Measurements from ENCODE around the gene RPL5. TPM values are rescaled to one million over a fixed set of nuclear protein-coding genes. Genes with fewer than 3 reads are reported as not detected.

RPL5 gene
- total RNA-seq, 4 donors from 2014 or later, result 1,085 to 2,182 (median 1,790) TPM

GRCh38 chr1:92804721-92805201, 27.1 kb upstream of the RPL5 start:
- TF ChIP-seq CTCF (IDR thresholded peaks at IDR 0.05), result no peak
- TF ChIP-seq POLR2AphosphoS5 (IDR thresholded peaks at IDR 0.05), result no peak
- no peak for TF ChIP-seq POLR2A (IDR thresholded peaks at IDR 0.05; ENCODE audit: low read depth)
- no peak for TF ChIP-seq EP300 (IDR thresholded peaks at IDR 0.05)
- Histone ChIP-seq H3K36me3 (no peaks in the 10 kb centered on the region), H3K4me3 (no peak overlapping the region), H3K27me3 (no peaks in the 10 kb centered on the region), H3K27ac (replicated peaks in 1 of 4) (peak overlapping the region in 1 of 4 donors; percentile 14), H3K4me1 (peaks cover 0 to 10% (median 6%) of the 10 kb centered on the region in 4 donors), H3K9me3 (no peaks in the 10 kb centered on the region)
- intact Hi-C loops (cut with DNase I), result no loop called here
- WGBS, result 28% methylated on average over 7 of the region's 7 CpGs
- DNase-seq (ENCODE audit: extremely low spot score), result no peak

GRCh38 chr1:92805216-92805615, 26.6 kb upstream of the RPL5 start:
- Histone ChIP-seq H3K4me1 (peaks cover 0 to 10% (median 6%) of the 10 kb centered on the region in 4 donors), H3K27ac (replicated peaks in 1 of 4) (peak overlapping the region in 1 of 4 donors; percentile 14), H3K27me3 (no peaks in the 10 kb centered on the region), H3K36me3 (no peaks in the 10 kb centered on the region), H3K4me3 (no peak overlapping the region), H3K9me3 (no peaks in the 10 kb centered on the region)
- TF ChIP-seq POLR2A (IDR thresholded peaks at IDR 0.05; ENCODE audit: low read depth) (no peak), CTCF (IDR thresholded peaks at IDR 0.05) (no peak)
- DNase-seq (ENCODE audit: extremely low spot score), result no peak
- intact Hi-C loops (cut with DNase I), result no loop called here
- WGBS, result 88% methylated on average over 1 of the region's 1 CpG

GRCh38 chr1:92808381-92808780, 23.5 kb upstream of the RPL5 start:
- no peaks in the 10 kb centered on the region for H3K9me3 ChIP-seq
- TF ChIP-seq CTCF (IDR thresholded peaks at IDR 0.05) (no peak), POLR2A (IDR thresholded peaks at IDR 0.05; ENCODE audit: low read depth) (no peak), EP300 (IDR thresholded peaks at IDR 0.05) (no peak), POLR2AphosphoS5 (IDR thresholded peaks at IDR 0.05) (no peak)
- peaks cover 0 to 10% (median 6%) of the 10 kb centered on the region in 4 donors for H3K4me1 ChIP-seq
- no peaks in the 10 kb centered on the region for H3K27me3 ChIP-seq
- no peak for DNase-seq (ENCODE audit: extremely low spot score)
- H3K36me3 ChIP-seq, result no peaks in the 10 kb centered on the region
- H3K4me3 ChIP-seq, result no peak overlapping the region
- intact Hi-C loops (cut with DNase I), result no loop called here
- H3K27ac ChIP-seq (replicated peaks in 1 of 4), result no peak overlapping the region

GRCh38 chr1:92816732-92817131, 15.1 kb upstream of the RPL5 start:
- Histone ChIP-seq H3K36me3 (no peaks in the 10 kb centered on the region), H3K9me3 (no peaks in the 10 kb centered on the region), H3K27me3 (no peaks in the 10 kb centered on the region), H3K27ac (replicated peaks in 1 of 4) (no peak overlapping the region), H3K4me3 (no peak overlapping the region), H3K4me1 (no peaks in the 10 kb centered on the region)
- TF ChIP-seq CTCF (IDR thresholded peaks at IDR 0.05) (no peak), POLR2AphosphoS5 (IDR thresholded peaks at IDR 0.05) (no peak), EP300 (IDR thresholded peaks at IDR 0.05) (no peak), POLR2A (IDR thresholded peaks at IDR 0.05; ENCODE audit: low read depth) (no peak)
- 65% methylated on average over 2 of the region's 2 CpGs for WGBS
- intact Hi-C loops (cut with DNase I), result loop anchor here (2.0 kb wide), 1 partner anchor 68 kb away; no protein-coding TSS in a partner anchor
- no peak for DNase-seq (ENCODE audit: extremely low spot score)

GRCh38 chr1:92817137-92817697, 14.6 kb upstream of the RPL5 start:
- no peaks in the 10 kb centered on the region for H3K36me3 ChIP-seq
- H3K4me1 ChIP-seq, result no peaks in the 10 kb centered on the region
- no peak for DNase-seq (ENCODE audit: extremely low spot score)
- H3K27me3 ChIP-seq, result no peaks in the 10 kb centered on the region
- no peaks in the 10 kb centered on the region for H3K9me3 ChIP-seq
- H3K4me3 ChIP-seq, result no peak overlapping the region
- no peak for TF ChIP-seq POLR2AphosphoS5 (IDR thresholded peaks at IDR 0.05)
- no peak for TF ChIP-seq POLR2A (IDR thresholded peaks at IDR 0.05; ENCODE audit: low read depth)
- WGBS, result 65% methylated on average over 1 of the region's 1 CpG
- intact Hi-C loops (cut with DNase I), result loop anchor here (2.0 kb wide), 1 partner anchor 68 kb away; no protein-coding TSS in a partner anchor
- H3K27ac ChIP-seq (replicated peaks in 1 of 4), result no peak overlapping the region
